Suppressor macrophage treated with lipopolysaccharide for 4 hours (primary cell): Measurements from ENCODE around the gene A2ML1.
"Not testable (repeated sequence)": the region's sequence is repeated elsewhere in the genome, so short reads cannot be mapped to it uniquely, and the experiment has no call there.

Source experiments
- DNase-seq: peaks from one replicate; pipeline ENCODE4 v3.0.0-alpha.2; 2020

The A2ML1 gene

GRCh38 chr12:8859448-8859847 is 37.0 kb downstream of the A2ML1 start:
- not testable (repeated sequence) for DNase-seq

GRCh38 chr12:8860165-8860961 is 37.9 kb downstream of the A2ML1 start:
- DNase-seq, result peak; percentile 70

DNA sequence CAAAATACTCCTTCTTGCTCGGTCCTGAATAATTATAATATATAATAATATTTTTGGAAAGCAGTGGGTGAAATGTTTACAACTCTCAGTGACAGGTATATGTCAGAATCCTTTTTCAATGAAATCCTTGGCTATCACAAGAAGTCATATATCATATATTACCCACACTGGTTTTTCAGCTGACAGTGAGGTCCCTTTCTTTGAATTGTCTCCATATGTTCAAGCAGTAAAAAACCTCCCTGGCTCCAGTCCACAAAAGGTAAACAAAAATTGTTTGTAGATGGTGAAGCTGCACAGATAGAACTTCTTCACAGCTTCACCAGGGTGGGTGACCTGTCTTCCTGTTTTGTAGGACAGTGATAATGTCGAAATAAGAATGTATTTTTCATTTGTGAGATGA is 44.0 kb downstream of the A2ML1 start:
- no peak for DNase-seq

DNA sequence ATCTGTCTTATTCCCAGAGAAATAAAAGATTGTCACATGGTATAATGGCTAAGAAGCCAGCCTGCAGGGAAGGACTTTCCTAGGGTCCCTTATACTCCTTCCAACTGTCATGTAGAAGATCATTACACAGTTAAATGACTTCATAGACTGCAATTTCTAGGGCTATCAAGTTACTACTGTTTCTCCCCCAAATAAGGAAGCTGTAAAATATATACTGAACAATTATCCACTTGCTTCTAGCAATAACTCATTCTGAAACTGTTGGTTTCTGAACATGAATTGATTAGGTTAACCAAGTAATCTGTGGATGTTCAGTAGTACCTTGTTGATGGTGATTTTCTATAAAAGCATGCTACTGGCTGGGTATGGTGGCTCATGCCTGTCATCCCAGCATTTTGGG is 44.6 kb downstream of the A2ML1 start:
- no peak for DNase-seq

DNA sequence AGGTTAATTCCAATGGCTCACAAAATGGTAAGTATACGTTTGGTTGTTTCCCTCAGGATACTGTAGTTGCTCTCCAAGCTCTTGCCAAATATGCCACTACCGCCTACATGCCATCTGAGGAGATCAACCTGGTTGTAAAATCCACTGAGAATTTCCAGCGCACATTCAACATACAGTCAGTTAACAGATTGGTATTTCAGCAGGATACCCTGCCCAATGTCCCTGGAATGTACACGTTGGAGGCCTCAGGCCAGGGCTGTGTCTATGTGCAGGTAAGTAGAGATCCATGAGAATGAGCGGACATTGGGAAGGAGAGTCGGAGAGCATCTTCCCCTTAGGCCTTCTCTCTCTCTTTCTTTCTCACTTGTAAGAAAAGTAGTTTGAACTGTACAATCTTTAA is 45.4 kb downstream of the A2ML1 start:
- DNase-seq, result no peak

DNA sequence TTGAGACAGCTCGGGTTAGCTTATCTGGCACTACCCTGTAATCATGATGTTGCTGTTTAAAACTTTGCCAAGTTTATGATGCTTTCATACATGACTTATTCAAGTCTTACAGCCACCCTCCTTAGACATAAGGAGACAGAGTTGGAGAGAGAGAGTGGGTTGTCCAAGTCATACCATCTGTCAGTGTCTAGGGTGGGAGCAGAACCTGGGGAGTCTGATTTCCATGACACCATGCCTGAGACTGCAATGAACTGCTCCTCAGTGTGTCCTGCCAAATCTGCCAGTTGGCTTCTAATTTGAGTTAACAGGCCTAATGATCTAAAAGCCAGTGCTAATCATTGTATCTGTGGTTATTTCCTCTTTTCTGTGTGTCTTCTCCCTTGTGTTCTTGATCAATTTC is 48.2 kb downstream of the A2ML1 start:
- no peak for DNase-seq

GRCh38 chr12:8871068-8871467 is 48.6 kb downstream of the A2ML1 start:
- DNase-seq, result no peak

- no peak for DNase-seq
These were observed 54.5 kb downstream of the A2ML1 start for GRCh38 chr12:8876887-8877286.

DNA sequence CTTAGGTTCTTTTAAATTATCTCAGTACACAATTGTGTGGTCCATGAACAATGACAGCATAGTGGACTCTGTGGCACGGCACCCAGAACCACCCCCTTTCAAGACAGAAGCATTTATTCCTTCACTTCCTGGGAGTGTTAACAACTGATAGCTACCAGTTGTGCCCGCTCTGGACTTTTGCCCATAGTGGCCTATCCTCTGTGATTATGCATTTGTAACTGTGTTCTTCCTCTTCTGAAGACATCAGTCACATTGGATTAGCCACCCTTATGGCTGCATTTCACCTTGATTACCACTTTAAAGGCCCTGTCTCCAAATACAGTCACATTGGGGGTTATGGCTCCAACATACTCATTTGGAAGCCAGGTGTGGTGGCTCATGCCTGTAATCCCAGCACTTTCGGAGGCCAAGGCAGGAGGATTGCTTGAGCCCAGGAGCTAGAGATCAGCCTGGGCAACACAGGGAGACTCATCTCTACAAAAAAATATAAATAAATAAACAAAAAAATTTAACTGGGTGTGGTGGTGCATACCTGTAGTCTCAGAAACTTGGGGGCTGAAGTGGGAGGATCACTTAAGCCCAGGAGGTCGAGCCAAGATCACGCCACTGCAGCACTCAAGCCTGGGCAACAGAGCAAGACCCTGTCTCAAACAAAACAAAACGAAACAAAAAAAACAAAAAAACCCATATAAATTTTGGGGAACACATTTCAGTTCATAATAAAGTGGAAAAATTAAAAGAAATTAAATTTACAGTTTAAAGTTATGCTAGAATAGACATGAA is 64.3 kb downstream of the A2ML1 start:
- DNase-seq, result no peak

- peak; percentile 14 for DNase-seq
These were observed 64.9 kb downstream of the A2ML1 start for GRCh38 chr12:8887285-8887715.

GRCh38 chr12:8890313-8891085 is 68.1 kb downstream of the A2ML1 start:
- peak; percentile 75 for DNase-seq

- DNase-seq, result no peak
These were observed 69.6 kb downstream of the A2ML1 start for GRCh38 chr12:8891976-8892375.

DNA sequence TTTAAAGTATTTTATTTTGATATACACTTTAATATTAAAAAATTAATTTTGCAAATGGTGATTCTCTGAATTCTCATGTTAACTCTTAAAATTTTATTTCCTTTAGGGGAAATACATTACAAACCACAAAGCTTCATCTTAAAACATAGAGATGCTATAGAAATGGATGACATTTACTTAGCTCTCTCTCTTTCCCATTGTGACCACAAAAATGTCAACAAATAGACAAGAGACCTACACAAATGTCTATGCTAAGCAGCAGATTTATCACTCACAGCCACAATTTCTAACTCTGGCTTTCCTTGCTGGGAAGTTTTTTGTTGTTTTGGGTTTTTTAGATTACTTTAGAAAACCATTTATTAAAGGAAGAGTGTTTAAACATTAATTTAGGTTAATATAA is 72.0 kb downstream of the A2ML1 start:
- no peak for DNase-seq

- no peak for DNase-seq
These were observed 72.6 kb downstream of the A2ML1 start for GRCh38 chr12:8894986-8895385.

DNA sequence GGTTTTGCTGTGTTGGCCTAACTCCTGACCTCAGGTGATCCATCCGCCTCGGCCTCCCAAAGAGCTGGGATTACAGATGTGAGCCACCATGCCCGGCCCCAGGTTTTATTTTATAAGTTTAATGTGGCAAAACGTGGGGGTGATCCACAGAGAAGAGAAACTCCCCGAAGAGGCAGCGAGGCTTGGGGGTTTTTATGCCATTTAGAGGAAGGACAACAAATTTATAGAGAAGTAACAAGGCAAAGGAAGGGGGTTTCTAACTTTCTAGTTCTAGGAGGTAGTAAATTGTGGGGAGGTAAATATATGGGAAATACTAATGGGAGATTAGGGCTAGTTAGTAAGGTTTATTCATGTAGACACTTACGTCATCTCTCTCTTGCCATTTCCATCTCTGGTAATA is 74.7 kb downstream of the A2ML1 start:
- no peak for DNase-seq

DNA sequence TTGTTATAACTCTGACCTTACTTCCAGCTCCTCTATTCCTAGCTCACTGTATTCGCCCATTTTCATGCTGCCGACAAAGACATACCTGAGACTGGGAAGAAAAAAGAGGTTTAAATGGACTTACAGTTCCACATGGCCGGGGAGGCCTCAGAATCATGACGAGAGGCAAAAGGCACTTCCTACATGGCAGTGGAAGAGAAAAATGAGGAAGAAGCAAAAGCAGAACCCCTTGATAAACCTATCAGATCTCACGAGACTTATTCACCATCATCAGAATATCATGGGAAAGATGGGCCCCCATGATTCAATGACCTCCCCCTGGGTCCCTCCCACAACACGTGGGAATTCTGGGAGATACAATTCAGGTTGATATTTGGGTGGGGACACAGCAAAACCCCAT is 77.4 kb downstream of the A2ML1 start:
- DNase-seq, result no peak

- peak; percentile 91 for DNase-seq
These were observed 80.3 kb downstream of the A2ML1 start for GRCh38 chr12:8902703-8903102.

GRCh38 chr12:8903646-8904045 is 81.2 kb downstream of the A2ML1 start:
- peak; percentile 33 for DNase-seq

GRCh38 chr12:8904665-8905064 is 82.2 kb downstream of the A2ML1 start:
- no peak for DNase-seq

DNA sequence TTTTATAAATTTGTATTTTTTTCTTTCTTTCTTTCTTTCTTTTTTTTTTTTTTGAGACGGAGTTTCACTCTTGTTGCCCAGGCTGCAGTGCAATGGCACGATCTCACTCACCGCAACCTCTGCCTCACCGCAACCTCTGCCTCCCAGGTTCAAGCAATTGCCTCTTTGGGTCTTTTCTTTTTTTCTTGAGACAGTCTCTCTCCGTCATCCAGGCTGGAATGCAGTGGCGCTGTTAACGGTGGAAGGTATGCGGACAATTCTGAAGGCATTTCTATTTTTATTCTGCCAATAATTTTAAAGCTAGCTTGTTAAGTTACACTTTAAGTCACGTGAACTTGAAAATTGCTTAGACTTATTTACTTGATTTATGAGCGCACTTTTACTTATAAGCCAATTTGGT is 83.1 kb downstream of the A2ML1 start:
- DNase-seq, result no peak

DNA sequence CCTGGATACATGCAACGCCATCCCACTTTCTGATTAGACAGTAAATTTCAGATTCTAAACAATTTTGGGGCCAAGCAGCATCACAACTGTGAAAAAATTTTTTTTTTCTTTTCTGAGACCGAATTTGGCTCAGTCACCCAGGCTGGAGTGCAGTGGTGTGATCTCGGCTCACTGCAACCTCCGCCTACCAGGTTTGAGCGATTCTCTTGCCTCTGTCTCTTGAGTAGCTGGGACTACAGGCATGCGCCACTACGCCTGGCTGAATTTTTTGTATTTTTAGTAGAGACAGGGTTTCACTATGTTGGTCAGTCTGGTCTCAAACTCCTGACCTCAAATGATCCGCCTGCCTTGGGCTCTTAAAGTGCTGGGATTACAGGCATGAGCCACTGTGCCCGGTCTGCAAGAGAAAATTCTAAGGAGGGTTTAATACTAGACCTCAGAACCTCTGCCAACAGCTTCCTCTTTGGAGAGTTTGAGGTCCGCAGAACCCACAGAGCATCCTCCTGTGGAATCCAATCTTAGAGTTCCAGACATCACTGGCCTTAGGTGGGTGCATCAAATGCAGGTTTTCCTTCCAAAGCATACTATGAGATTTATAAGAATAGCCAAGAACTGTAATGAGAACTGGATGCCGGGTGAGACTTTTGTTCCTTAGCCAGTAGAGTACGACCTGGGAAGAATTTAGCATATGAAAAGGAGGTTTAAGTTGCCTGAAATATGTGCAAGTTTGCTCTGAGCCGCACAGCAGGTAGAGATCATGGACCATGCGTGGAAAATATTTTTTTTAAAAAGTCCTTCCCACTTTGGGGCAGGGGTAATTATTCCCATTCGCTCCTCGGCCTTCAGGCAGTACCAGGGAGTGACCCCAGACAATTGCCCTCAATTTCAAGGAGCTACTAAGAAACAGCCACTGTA is 84.1 kb downstream of the A2ML1 start:
- no peak for DNase-seq

DNA sequence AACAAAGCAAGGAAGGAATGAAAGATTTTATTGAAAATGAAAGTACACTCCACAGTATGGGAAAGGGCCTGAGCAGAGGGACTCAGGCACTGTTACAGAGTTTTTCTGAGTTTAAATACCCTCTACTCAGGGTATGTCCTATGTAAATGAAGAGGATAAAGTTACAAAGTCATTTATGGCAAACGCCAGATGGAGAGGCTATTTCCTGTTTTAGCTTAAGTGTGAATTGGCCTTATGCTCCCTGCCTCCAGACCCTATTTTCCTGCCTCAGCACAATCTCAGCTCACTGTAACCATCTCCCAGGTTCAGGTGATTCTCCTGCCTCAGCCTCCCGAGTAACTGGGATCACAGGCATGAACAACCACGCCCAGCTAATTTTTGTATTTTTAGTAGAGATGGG is 85.1 kb downstream of the A2ML1 start:
- DNase-seq, result no peak
